HG02943 (cell line): Measurements from ENCODE around the gene ATP5PD.

Experiments used
- ATAC-seq: cut with Tn5 transposase; IDR thresholded peaks from one replicate; pipeline ENCODE4 v1.9.1; 2021; ENCODE audit warnings: mild to moderate bottlenecking, low read depth, moderate library complexity; ENCODE audit not compliant: unreplicated experiment

Gene ATP5PD

DNA sequence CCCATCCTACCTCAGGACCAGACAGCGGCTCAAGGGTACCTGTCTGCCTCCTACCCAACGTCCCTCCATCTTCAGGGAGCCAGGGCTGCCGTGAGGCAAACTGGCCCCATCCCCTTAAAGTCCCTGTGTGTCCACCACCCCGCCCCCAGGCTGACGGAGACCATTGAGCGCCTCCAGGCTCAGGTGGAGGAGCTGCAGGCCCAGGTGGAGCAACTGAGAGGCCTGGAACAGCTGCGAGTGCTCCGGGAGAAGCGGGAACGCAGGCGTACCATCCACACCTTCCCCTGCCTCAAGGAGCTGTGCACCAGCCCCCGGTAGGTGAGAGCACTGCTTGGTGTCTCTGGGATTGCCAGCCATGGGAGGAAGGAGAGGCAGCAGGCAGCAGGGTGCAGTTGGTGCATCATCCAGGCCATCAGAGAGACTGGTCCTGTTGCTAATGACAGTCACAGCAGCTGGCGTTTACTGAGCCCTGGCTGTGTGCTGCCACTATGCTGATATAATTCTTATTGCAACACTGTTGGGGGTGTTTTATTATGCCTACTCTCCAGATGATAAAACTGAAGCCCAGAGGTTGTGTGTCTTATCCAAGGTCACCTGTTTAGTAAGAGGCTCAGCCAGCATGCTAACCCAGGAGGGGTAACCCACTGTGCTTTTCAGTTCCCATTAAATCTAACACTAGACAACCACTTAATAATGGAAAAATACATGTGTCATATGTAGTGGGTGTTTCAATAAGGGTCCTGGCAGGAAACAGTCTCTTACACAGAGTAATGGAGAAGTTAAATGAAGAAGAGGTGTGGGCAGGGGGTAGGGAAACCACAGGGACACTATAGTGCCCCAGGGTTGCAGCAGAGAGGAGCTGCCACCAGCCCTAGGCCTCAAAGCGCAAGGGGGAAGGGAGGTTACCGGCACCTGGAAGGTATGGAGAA, 44.6 kb downstream of the ATP5PD start:
- ATAC-seq, result no peak

DNA sequence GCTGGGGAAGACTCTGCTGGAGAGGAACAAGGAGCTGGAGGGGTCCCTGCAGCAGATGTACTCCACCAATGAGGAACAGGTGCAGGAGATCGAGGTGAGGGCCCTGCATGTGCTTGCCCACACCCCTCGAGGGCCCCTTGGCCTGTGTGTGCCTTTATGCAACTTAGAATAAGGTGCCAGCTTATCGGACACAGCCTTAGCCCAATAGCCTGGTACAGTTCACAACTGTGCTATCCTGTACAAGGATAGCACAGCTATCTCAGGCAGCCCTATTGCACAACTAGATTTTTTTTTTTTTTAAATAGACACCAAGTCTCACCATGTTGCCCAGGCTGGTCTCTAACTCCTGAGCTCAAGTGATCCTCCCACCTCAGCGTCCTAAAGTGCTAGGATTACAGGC, 47.2 kb downstream of the ATP5PD start:
- ATAC-seq, result no peak

DNA sequence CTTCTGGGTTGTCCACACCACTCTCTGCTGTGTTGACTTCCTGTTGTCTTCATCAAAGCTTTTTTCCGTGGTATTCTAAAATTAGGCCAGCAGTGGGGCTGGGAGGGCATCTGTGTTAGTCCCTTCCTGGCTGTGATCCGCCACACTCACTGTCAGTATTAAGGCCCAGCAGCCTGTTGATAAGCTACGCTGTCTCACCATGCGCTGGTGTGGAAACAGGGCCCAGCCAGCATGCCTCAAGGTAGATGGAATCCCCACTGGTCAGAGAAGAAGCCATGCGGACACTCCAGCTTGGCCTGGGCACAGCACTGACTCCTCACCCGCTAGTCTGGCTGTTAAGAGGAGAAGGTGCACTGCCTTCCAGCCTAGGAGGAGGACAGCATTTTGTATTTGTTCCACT, 48.0 kb downstream of the ATP5PD start:
- ATAC-seq, result no peak

DNA sequence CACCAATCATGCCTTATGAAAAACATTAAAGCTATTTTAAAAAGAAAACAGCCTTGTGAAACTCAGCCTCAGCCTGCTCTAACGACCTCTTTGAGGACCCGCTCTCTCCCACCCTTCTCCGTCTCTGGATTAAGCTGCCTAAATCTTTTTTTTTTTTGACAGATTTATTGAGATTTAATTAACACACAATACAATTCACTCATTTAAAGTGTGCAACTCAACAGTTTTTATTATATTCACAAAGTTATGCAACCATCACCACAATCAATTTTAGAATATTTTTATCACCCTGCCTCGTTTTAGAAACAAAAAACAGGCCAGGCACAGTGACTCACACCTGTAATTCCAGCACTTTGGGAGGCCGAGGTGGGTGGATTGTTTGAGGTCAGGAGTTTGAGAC, 50.9 kb downstream of the ATP5PD start:
- ATAC-seq, result no peak

DNA sequence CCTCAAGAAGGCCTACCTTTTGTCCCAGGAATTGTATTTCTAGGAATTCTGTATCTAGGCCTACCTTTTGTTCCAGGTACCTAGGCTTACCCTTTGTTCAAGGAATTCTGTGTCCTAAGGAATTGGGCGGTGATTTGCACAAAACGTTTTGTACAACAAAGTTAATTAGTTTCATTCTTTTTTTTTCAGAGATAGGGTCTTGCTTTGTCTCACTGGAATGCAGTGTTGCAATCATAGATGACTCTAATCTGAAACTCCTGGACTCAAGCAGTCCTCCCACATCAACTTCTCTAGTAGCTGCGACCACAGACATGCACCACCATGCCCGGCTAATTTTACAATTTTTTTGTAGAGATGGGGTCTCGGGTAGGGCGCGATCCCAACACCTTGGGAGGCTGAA, 52.3 kb downstream of the ATP5PD start:
- ATAC-seq, result no peak

DNA sequence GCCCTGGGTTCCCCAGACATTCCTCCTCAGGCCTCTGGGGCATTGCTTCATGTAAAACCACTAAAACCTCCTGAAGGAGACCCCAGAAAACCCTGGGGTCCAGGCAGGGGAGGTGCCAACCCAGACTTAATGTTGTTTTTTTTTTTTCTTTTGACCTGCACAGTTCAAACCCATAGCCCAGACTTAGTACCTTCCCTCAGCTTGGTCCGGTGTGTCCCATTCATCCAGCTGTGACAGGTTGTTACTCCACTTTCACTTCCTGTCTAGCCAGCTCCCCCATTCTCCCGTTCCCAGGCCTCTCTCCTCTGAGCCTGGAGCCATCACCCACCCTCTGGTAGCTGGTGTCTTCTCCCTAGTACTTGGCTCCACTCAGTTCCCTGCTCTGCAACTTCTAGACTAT, 54.5 kb downstream of the ATP5PD start:
- no peak for ATAC-seq

DNA sequence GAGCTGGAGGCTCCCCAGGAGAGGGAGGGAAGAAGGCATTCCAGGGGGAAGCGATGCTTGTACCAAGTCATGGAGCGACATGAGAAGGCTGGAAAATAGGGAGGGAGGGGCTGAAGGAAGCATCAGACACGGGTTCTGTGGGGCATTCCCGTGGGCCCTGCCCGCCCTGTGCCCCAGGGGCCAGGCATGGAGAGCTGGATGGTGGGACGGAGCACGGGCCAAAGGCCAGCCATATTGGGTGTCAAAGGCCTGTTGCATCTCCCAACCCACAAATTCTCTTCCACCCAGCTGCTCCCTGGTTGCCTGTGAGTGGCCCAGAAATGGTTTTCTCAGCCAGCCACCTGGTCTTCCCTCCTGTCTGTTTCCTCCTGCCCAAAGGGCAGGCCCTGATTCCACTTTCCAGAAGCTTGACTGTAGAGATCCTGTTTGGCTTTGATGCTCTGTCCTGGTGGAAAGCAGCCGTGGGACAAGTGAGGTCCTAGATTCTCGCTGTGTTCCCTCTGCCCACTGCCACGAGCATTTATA, 56.1 kb downstream of the ATP5PD start:
- ATAC-seq, result no peak
